Measurements from ENCODE around the gene LYG1.
"Not testable (repeated sequence)": the region's sequence is repeated elsewhere in the genome, so short reads cannot be mapped to it uniquely, and the experiment has no call there.

- TF ChIP-seq HSF4 (CRISPR knock-in tag; IDR thresholded peaks at IDR 0.05; ENCODE audit: borderline replicate concordance); KDM4B (IDR thresholded peaks at IDR 0.05; ENCODE audit: borderline replicate concordance in 2 of 2, low read depth in 1 of 2); GATA2 (CRISPR knock-in tag; IDR thresholded peaks at IDR 0.05); ZNF217 (CRISPR knock-in tag; IDR thresholded peaks at IDR 0.05); MXI1 (IDR thresholded peaks at IDR 0.05; ENCODE audit: low read depth, low read length); L3MBTL2 (IDR thresholded peaks at IDR 0.05); EZH2 (IDR thresholded peaks at IDR 0.05; ENCODE audit: borderline replicate concordance, low read depth, low read length); CTCF (IDR thresholded peaks at IDR 0.05 in 2 of 3, conservative IDR thresholded peaks at IDR 0.05 in 1 of 3; ENCODE audit: insufficient read depth in 2 of 3, low read depth in 1 of 3, low read length in 3 of 3); STAG1 (CRISPR knock-in tag; IDR thresholded peaks at IDR 0.05; ENCODE audit: borderline replicate concordance); RFX1 (IDR thresholded peaks at IDR 0.05); NRF1 (conservative IDR thresholded peaks at IDR 0.05 in 1 of 2, IDR thresholded peaks at IDR 0.05 in 1 of 2); POLR2A (conservative IDR thresholded peaks at IDR 0.05): not testable (repeated sequence)
These were observed 44.4 kb upstream of the LYG1 start for GRCh38 chr2:99345446-99345845.
